Karpas-422 (cell line): Measurements from ENCODE around the gene CDC45. TPM values are rescaled to one million over a fixed set of nuclear protein-coding genes. Genes with fewer than 3 reads are reported as not detected.

ENCODE experiments used
- DNase-seq: peaks from one replicate; pipeline ENCODE4 v3.0.0-alpha.2; 2015
- H2AFZ ChIP-seq: fragments of 200-600 bp; sonication (generic); 2 replicates; pipeline ENCODE4 v1.6.1; 2014; ENCODE audit warnings: antibody characterized with exemption, low read length, mixed read lengths
- H3K27ac ChIP-seq: fragments of 200-600 bp; sonication (generic); 2 replicates; pipeline ENCODE4 v1.5.1; 2014; ENCODE audit warnings: mild to moderate bottlenecking, low read length, moderate library complexity
- H3K27me3 ChIP-seq: fragments of 200-600 bp; sonication (generic); 2 replicates; pipeline ENCODE4 v1.6.1; 2014; ENCODE audit warnings: low read length, mixed read lengths
- H3K36me3 ChIP-seq: fragments of 200-600 bp; sonication (generic); 2 replicates; pipeline ENCODE4 v1.6.1; 2014; ENCODE audit warnings: low read length, mixed read lengths; ENCODE audit not compliant: insufficient read depth
- H3K4me1 ChIP-seq: fragments of 200-600 bp; sonication (generic); 2 replicates; pipeline ENCODE4 v1.6.1; 2014; ENCODE audit warnings: mild to moderate bottlenecking, low read length, mixed read lengths
- H3K4me2 ChIP-seq: fragments of 200-600 bp; sonication (generic); 2 replicates; pipeline ENCODE4 v1.6.1; 2014; ENCODE audit warnings: low read length, low read depth, mild to moderate bottlenecking; ENCODE audit not compliant: poor library complexity, severe bottlenecking
- H3K4me3 ChIP-seq: fragments of 200-600 bp; sonication (generic); 2 replicates; pipeline ENCODE4 v1.5.1; 2014; ENCODE audit warnings: mild to moderate bottlenecking, antibody characterized with exemption, low read length, mixed read lengths
- H3K79me2 ChIP-seq: fragments of 200-600 bp; sonication (generic); 2 replicates; pipeline ENCODE4 v1.6.1; 2014; ENCODE audit warnings: mild to moderate bottlenecking, low read length, mixed read lengths
- H3K9ac ChIP-seq: fragments of 200-600 bp; sonication (generic); 2 replicates; pipeline ENCODE4 v1.6.0; 2014; ENCODE audit warnings: low read length
- H3K9me2 ChIP-seq: fragments of 200-600 bp; sonication (generic), shearing (Covaris generic); replicated peaks from 2 replicates; pipeline ENCODE4 v1.6.0; 2014; ENCODE audit warnings: mild to moderate bottlenecking, low read length, moderate library complexity; ENCODE audit not compliant: insufficient read depth
- H3K9me3 ChIP-seq: fragments of 300-700, 200-600 bp; sonication (generic); 2 replicates; pipeline ENCODE4 v1.6.1; 2014; ENCODE audit warnings: low read length, mixed read lengths
- H4K20me1 ChIP-seq: fragments of 200-600 bp; sonication (generic); 2 replicates; pipeline ENCODE4 v1.6.1; 2014; ENCODE audit warnings: mild to moderate bottlenecking, antibody characterized with exemption, low read length, low read depth; ENCODE audit not compliant: insufficient read depth
- total RNA-seq: library from RNA; depleted of rRNA; stranded (reverse); fragments of >200 nt; shearing (Covaris generic); gene quantifications from 2 replicates; pipeline ENCODE4 v1.2.3, GENCODE V29; 2014; ENCODE audit warnings: low replicate concordance

The CDC45 gene
- total RNA-seq, 1 experiment from 2014 or later = 28.1 TPM

DNA sequence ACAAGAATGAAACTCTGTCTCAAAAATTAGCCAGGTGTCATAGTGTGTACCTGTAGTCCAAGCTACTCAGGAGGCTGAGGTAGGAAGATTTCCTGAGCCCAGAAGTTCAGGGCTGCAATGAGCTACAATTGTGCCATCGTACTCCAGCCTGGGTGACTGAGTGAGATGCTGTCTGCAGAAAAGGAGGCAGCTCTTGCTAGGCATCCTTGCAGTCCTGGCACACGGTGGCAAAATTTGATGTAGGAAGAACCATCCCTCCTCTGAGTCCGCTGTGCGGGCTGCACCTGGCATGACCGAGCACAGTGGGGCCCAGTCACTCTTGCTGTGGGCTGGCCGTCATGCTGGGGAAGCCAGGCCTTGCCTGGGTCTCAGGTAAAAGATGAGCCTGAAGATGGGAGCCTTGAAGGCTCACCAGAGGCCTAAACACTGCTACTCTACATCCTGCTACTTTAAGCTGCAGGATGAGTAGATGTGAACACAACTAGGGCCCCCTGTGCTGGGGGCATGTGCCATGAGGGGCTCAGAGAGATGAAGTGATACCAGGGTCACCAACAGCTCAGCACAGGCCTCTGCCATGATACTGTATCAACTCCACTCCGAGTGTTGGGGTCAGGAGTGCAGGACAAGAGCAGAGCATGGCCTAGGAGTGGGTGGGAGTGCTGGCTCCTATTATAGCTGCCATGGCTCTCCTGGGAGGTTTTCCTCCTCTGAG, 18.6 kb downstream of the CDC45 start:
- Histone ChIP-seq H3K36me3 (peaks cover 39% of the 10 kb centered on the region; the same call in 1 of the 2 replicates), H3K27me3 (no peaks in the 10 kb centered on the region), H4K20me1 (no peaks in the 10 kb centered on the region), H2AFZ (no peak overlapping the region), H3K27ac (no peak overlapping the region), H3K9ac (no peak overlapping the region), H3K79me2 (no peaks in the 10 kb centered on the region), H3K4me2 (no peak overlapping the region), H3K4me3 (no peak overlapping the region), H3K9me2 (no peaks in the 10 kb centered on the region), H3K4me1 (no peaks in the 10 kb centered on the region), H3K9me3 (no peaks in the 10 kb centered on the region)
- no peak for DNase-seq

DNA sequence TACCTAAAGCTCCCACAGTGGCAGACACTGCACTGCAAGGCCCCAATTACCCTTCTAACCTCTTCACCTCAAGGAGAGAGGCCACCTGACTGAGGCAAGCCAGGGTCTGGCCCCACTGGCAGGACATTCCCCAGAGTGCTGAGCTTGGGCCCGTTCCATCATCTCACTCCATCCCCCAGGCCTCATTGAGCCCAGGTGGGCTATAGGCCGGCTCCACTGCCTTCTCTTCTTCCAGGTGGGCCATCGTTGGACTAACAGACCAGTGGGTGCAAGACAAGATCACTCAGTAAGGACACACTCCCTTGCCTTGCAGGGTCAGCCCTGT, 19.1 kb downstream of the CDC45 start:
- no peak for DNase-seq
- Histone ChIP-seq H3K4me3 (no peak overlapping the region), H3K27ac (no peak overlapping the region), H4K20me1 (no peaks in the 10 kb centered on the region), H3K9me2 (no peaks in the 10 kb centered on the region), H2AFZ (no peak overlapping the region), H3K9ac (no peak overlapping the region), H3K9me3 (no peaks in the 10 kb centered on the region), H3K27me3 (no peaks in the 10 kb centered on the region), H3K36me3 (peaks cover 36% of the 10 kb centered on the region; the same call in 1 of the 2 replicates), H3K4me1 (no peaks in the 10 kb centered on the region), H3K79me2 (no peaks in the 10 kb centered on the region), H3K4me2 (no peak overlapping the region)

DNA sequence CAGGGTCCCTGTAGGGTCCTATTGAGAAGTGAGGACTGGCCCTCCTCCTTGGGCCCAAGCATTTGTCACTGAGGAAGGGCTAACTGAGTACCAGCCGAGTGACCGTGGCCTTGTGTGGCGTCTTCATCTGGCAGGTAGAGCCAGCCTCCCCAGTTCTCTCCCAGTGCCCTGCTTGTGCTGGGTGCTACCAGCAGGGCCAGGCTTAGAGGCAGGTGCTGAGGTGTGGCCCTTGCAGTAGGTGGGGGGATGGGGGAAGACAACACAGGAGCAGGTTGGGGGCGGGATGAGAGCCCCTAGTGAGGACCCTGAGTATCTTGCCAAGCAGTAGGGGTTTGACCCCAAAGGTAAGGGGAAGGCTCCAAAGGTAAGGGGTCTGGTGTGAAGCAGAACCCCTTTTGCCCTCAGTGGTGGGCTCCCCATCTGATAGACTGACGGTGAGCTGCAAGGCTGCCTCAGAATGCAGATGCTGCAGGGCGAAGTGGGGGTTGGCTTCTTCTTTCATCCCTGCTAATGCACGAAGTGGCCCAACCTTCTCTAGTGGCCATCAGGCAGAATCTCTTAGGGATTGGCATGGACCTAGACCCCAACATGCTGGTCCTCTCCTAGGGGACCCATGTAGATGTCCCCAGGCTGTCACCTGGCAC, 19.6 kb downstream of the CDC45 start:
- H3K36me3 ChIP-seq = peaks cover 31% of the 10 kb centered on the region; the same call in 1 of the 2 replicates
- H3K9me2 ChIP-seq = no peaks in the 10 kb centered on the region
- H3K4me1 ChIP-seq = no peaks in the 10 kb centered on the region
- H4K20me1 ChIP-seq = no peaks in the 10 kb centered on the region
- H2AFZ ChIP-seq = no peak overlapping the region
- no peak overlapping the region for H3K4me2 ChIP-seq
- no peak overlapping the region for H3K9ac ChIP-seq
- H3K27me3 ChIP-seq = no peaks in the 10 kb centered on the region
- no peak overlapping the region for H3K4me3 ChIP-seq
- H3K9me3 ChIP-seq = no peaks in the 10 kb centered on the region
- H3K79me2 ChIP-seq = no peaks in the 10 kb centered on the region
- DNase-seq = no peak
- no peak overlapping the region for H3K27ac ChIP-seq

DNA sequence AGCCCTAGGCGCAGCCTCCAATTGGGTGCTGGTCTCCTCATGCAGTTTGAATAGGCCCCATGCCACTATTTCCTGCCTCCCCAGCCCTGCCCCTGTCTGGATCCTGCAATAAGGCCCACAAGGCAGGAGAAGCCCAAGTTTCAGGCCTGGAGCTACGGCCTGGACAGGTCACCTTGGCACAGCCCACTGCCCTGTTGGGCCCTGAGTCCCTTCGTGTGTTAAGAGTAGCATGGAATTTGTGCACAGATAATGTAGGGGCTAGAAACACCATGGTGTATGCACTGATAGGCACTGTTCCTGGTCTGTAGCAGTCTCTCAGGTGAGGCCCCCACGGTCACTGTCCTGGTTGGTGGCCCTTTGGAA, 20.1 kb downstream of the CDC45 start:
- no peaks in the 10 kb centered on the region for H3K79me2 ChIP-seq
- H3K9me2 ChIP-seq = no peaks in the 10 kb centered on the region
- no peaks in the 10 kb centered on the region for H3K9me3 ChIP-seq
- no peaks in the 10 kb centered on the region for H4K20me1 ChIP-seq
- H3K4me1 ChIP-seq = no peaks in the 10 kb centered on the region
- no peak for DNase-seq
- H3K4me3 ChIP-seq = no peak overlapping the region
- no peak overlapping the region for H3K9ac ChIP-seq
- H3K4me2 ChIP-seq = no peak overlapping the region
- no peak overlapping the region for H3K27ac ChIP-seq
- no peaks in the 10 kb centered on the region for H3K27me3 ChIP-seq
- no peak overlapping the region for H2AFZ ChIP-seq
- peaks cover 28% of the 10 kb centered on the region; the same call in 1 of the 2 replicates for H3K36me3 ChIP-seq

DNA sequence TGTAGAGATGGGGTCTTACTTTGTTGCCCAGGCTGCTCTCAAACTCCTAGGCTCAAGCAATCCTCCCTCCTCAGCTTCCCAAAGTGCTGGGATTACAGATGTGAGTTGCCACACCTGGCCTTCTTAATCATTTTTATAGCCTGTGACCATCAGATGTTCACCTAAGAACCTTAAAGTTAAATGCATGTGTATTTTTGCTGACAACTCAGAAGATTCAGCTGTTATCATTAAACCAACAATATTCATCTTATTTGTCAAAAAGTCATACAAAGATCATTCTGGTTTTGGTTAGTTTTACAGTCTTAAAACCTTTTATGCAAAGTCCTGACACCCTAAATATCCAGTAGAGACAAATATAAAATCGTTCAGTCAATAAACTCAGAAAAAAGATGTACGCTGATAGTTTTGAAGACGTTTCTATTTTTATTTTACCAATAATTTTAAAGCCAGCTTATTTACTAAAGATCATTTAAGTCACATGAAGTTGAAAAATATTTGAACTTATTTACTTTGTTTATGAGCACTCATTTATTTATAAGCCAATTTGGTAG, 22.3 kb downstream of the CDC45 start:
- Histone ChIP-seq H3K9ac (no peak overlapping the region), H3K79me2 (no peaks in the 10 kb centered on the region), H3K9me2 (no peaks in the 10 kb centered on the region), H3K4me2 (no peak overlapping the region), H3K4me1 (no peaks in the 10 kb centered on the region), H3K36me3 (peaks cover 12% of the 10 kb centered on the region; the same call in 1 of the 2 replicates), H3K27ac (no peak overlapping the region), H3K4me3 (no peak overlapping the region), H3K27me3 (no peaks in the 10 kb centered on the region), H4K20me1 (no peaks in the 10 kb centered on the region), H2AFZ (no peak overlapping the region), H3K9me3 (no peaks in the 10 kb centered on the region)
- no peak for DNase-seq

DNA sequence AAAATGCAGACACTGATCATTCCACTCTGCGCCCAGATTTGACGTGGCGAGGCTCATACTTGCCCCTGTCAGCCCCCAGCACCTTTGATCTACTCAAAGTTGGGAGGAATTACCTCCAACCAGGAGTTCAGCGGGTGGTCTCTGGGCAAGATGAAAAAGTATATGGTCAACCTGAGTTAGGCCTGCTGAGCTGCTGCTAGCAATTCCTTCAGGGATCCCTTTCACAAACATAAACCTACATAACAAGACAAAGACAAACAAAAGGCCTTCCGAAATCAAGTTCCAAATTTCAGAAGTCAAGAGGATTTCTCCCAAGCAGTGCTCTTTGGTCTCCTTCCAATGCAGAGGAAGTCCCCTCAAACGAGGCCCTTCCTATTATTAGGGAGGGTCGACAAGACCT, 23.6 kb downstream of the CDC45 start:
- Histone ChIP-seq H3K79me2 (no peaks in the 10 kb centered on the region), H3K4me2 (no peak overlapping the region), H3K9ac (no peak overlapping the region), H3K4me3 (no peak overlapping the region), H3K27ac (no peak overlapping the region), H4K20me1 (no peaks in the 10 kb centered on the region), H3K9me2 (no peaks in the 10 kb centered on the region), H3K27me3 (no peaks in the 10 kb centered on the region), H3K36me3 (peaks cover 14% of the 10 kb centered on the region; the same call in 1 of the 2 replicates), H3K4me1 (no peaks in the 10 kb centered on the region), H2AFZ (no peak overlapping the region), H3K9me3 (no peaks in the 10 kb centered on the region)
- no peak for DNase-seq

DNA sequence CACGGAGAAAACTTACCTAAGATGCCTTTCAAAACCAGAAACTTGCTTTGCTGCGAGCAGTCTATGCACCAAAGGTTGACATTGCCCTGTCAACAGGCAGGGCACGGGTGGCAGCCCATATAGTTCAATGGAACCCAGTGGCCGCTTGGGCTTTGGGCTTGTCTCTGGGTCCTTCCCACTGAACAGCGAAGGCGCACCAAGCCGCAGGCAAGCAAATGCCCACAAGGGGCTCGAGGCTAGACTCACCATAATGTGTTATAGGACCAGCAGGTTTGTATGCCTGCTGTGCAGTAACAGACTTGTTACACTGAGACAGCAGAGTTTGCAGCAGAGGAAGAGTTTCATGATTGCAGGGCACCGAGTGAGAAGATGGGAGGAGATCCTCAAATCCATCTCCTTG, 24.1 kb downstream of the CDC45 start:
- Histone ChIP-seq H3K9me3 (no peaks in the 10 kb centered on the region), H3K9ac (no peak overlapping the region), H3K79me2 (no peaks in the 10 kb centered on the region), H3K36me3 (peaks cover 18% of the 10 kb centered on the region; the same call in 1 of the 2 replicates), H4K20me1 (no peaks in the 10 kb centered on the region), H3K4me1 (no peaks in the 10 kb centered on the region), H2AFZ (no peak overlapping the region), H3K4me3 (no peak overlapping the region), H3K4me2 (no peak overlapping the region), H3K27me3 (no peaks in the 10 kb centered on the region), H3K9me2 (no peaks in the 10 kb centered on the region), H3K27ac (no peak overlapping the region)
- peak; percentile 53 for DNase-seq

DNA sequence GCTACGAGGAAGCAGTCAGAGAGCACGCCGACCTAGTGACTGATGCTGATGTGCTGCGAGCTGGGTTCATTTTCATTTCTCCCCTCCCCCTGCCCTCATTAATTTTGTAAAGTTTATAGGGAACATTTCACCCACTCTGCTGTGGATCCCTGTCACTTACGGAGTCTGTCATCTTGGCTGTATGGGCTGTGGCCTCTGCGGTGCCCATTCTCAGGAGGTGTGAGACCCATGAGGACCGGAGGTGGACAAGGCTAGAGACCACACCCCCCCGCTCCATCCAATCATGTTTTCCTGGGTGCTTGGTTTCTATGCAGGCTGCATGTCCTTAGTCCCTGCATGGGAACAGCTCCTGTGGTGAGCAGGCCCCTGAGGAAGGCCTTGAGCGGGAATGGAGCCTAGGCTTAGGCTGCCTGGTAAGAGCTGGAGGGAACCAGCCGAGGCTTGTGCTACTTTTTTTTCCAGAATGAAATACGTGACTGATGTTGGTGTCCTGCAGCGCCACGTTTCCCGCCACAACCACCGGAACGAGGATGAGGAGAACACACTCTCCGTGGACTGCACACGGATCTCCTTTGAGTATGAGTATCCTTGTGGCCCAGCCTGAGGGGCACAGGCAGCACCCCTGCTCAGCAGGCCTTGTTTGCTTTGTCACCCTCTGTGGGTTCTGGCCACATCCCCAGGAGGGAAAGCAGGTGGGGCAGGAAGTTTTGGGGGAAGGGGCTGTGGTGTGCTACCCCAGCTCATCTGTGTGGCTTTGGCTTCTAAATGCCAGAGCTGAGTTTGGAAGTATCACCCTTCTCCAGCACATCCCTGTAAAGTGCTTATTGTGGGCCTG, 25.4 kb downstream of the CDC45 start:
- no peak overlapping the region for H2AFZ ChIP-seq

More for the DNA sequence above, 25.4 kb downstream of the CDC45 start:
- Histone ChIP-seq H3K27me3 (no peaks in the 10 kb centered on the region), H3K4me2 (no peak overlapping the region), H3K79me2 (no peaks in the 10 kb centered on the region), H3K4me1 (no peaks in the 10 kb centered on the region), H3K36me3 (peaks cover 21% of the 10 kb centered on the region; the same call in 1 of the 2 replicates), H3K9ac (no peak overlapping the region), H4K20me1 (no peaks in the 10 kb centered on the region), H3K9me2 (no peaks in the 10 kb centered on the region), H3K9me3 (no peaks in the 10 kb centered on the region), H3K4me3 (no peak overlapping the region), H3K27ac (no peak overlapping the region)
- DNase-seq = no peak
